Neural cell (in vitro differentiated cells): ENCODE measurements around the gene LRRC3.

Experiments used
- CTCF ChIP-seq: fragments of 450-650 bp; IDR thresholded peaks from 2 replicates; pipeline ENCODE4 v1.5.1; 2014; ENCODE audit warnings: antibody characterized with exemption, mild to moderate bottlenecking, moderate library complexity; ENCODE audit not compliant: poor library complexity, severe bottlenecking
- EP300 ChIP-seq: fragments of 450-650 bp; conservative IDR thresholded peaks from 2 replicates; pipeline ENCODE4 v1.6.1; 2014; ENCODE audit warnings: antibody characterized with exemption, mild to moderate bottlenecking, moderate library complexity; ENCODE audit not compliant: poor library complexity, severe bottlenecking
- EZH2 ChIP-seq: fragments of 200-600, 300-800 bp; shearing (Covaris generic), sonication (generic); IDR thresholded peaks from 2 replicates; pipeline ENCODE4 v1.6.1; 2014; ENCODE audit warnings: antibody characterized with exemption, low read length, borderline replicate concordance, mild to moderate bottlenecking; ENCODE audit not compliant: insufficient read depth, poor library complexity, severe bottlenecking
- POLR2AphosphoS5 ChIP-seq: IDR thresholded peaks from 2 replicates; pipeline ENCODE4 v1.6.1; 2012
- SMC3 ChIP-seq: fragments of 450-650 bp; conservative IDR thresholded peaks from 2 replicates; pipeline ENCODE4 v1.6.1; 2014; ENCODE audit warnings: antibody characterized with exemption, mild to moderate bottlenecking, moderate library complexity; ENCODE audit not compliant: poor library complexity

GRCh38 chr21:44485254-44485793 lies 30.0 kb downstream of the LRRC3 start:
- TF ChIP-seq CTCF = no peak
- TF ChIP-seq EP300 = no peak
- TF ChIP-seq SMC3 = no peak
- no peak for TF ChIP-seq POLR2AphosphoS5
- no peak for TF ChIP-seq EZH2
